Keratinocyte (primary cell): ENCODE measurements around the gene SEC14L3. TPM values are rescaled to one million over a fixed set of nuclear protein-coding genes. Genes with fewer than 3 reads are reported as not detected.

Experiments used
- DNase-seq: peaks from one replicate; pipeline ENCODE4 v3.0.0-alpha.2; 2011; ENCODE audit warnings: low read depth, missing footprints, low spot score
- FAIRE-seq: peaks from 2 replicates; lab custom pipeline; 2011; peaks lifted over from hg19 to GRCh38; lab: Jason Lieb, UNC
- H2AFZ ChIP-seq: 2 replicates; pipeline ENCODE4 v1.6.0; 2012; ENCODE audit warnings: low read length, control low read depth, inconsistent platforms; ENCODE audit not compliant: control insufficient read depth
- H3K27ac ChIP-seq: 2 replicates; pipeline ENCODE4 v1.5.1; 2011; ENCODE audit warnings: low read length; ENCODE audit not compliant: control insufficient read depth, insufficient read depth
- H3K27me3 ChIP-seq: 3 replicates; pipeline ENCODE4 v1.6.0; 2011; ENCODE audit warnings: low read length; ENCODE audit not compliant: control insufficient read depth, insufficient read depth; ENCODE audit errors: extremely low read depth
- H3K36me3 ChIP-seq, 2 experiments: 2 replicates in 1 of 2; 3 replicates in 1 of 2; pipeline ENCODE4 v1.5.1; 2011; ENCODE audit warnings: low read length in 2 of 2, mild to moderate bottlenecking in 1 of 2; ENCODE audit not compliant: control insufficient read depth in 2 of 2, insufficient read depth in 2 of 2; ENCODE audit errors: extremely low read depth in 1 of 2
- H3K4me1 ChIP-seq: 3 replicates; pipeline ENCODE4 v1.5.1; 2011; ENCODE audit warnings: low read length; ENCODE audit not compliant: control insufficient read depth, insufficient read depth; ENCODE audit errors: extremely low read depth
- H3K4me2 ChIP-seq: 3 replicates; pipeline ENCODE4 v1.6.0; 2011; ENCODE audit warnings: low read depth, low read length; ENCODE audit not compliant: control insufficient read depth, insufficient read depth; ENCODE audit errors: extremely low read depth
- H3K4me3 ChIP-seq, 3 experiments: fragments of 200-600 bp in 1 of 3; sonication (generic) in 1 of 3; 2 replicates in 2 of 3; 3 replicates in 1 of 3; pipeline ENCODE4 v1.5.1; 2011 to 2016; ENCODE audit warnings: low read length in 3 of 3, mild to moderate bottlenecking in 3 of 3, control low read depth in 2 of 3, inconsistent platforms in 1 of 3, low read depth in 1 of 3, mixed read lengths in 1 of 3, mixed run types in 1 of 3, moderate library complexity in 1 of 3; ENCODE audit not compliant: control insufficient read depth in 2 of 3, insufficient read depth in 2 of 3; ENCODE audit errors: extremely low read depth in 1 of 3
- H3K79me2 ChIP-seq: 2 replicates; pipeline ENCODE4 v1.6.0; 2012; ENCODE audit warnings: low read length; ENCODE audit not compliant: control insufficient read depth, insufficient read depth
- H3K9ac ChIP-seq: 3 replicates; pipeline ENCODE4 v1.6.0; 2011; ENCODE audit warnings: low read length; ENCODE audit not compliant: control insufficient read depth, insufficient read depth; ENCODE audit errors: extremely low read depth
- H3K9me1 ChIP-seq: 3 replicates; pipeline ENCODE4 v1.6.0; 2011; ENCODE audit warnings: low read length; ENCODE audit not compliant: control insufficient read depth, insufficient read depth; ENCODE audit errors: extremely low read depth
- H3K9me3 ChIP-seq: 2 replicates; pipeline ENCODE4 v1.5.1; 2012; ENCODE audit warnings: low read depth, low read length; ENCODE audit not compliant: control insufficient read depth
- H4K20me1 ChIP-seq: 3 replicates; pipeline ENCODE4 v1.6.0; 2011; ENCODE audit warnings: low read length; ENCODE audit not compliant: control insufficient read depth, insufficient read depth; ENCODE audit errors: extremely low read depth
- EZH2 ChIP-seq: IDR thresholded peaks from one replicate; pipeline ENCODE4 v1.6.1; 2012; ENCODE audit warnings: inconsistent platforms, mild to moderate bottlenecking, low read length, moderate library complexity
- dilution Hi-C: fragments of 300-500 bp; cut with MboI; formaldehyde crosslinking; loops from one replicate; pipeline ENCODE4 v1.7.0; 2020; ENCODE audit warnings: low sequenced_read_pairs; ENCODE audit not compliant: extremely low pct_ligation_motif_present
- polyA plus RNA-seq, 5 experiments: library from polyadenylated mRNA; depleted of rRNA in 3 of 5; stranded (reverse) in 3 of 5; stranded (forward) in 1 of 5; unstranded in 1 of 5; fragments of >200 nt; gene quantifications; 1 replicate in 1 of 5; 2 replicates in 3 of 5; 3 replicates in 1 of 5; pipeline versions ENCODE4 v1.2.1 to v1.2.3, GENCODE V29; 2011 to 2012; ENCODE audit warnings: missing spikeins in 2 of 5, low read depth in 1 of 5, low replicate concordance in 1 of 5
- TF ChIP-seq, protein P1 (sequence below), 3 experiments: IDR thresholded peaks in 1 of 3; conservative IDR thresholded peaks in 1 of 3; optimal IDR thresholded peaks in 1 of 3; 2 replicates in 2 of 3; 3 replicates in 1 of 3; pipeline versions ENCODE3 to v1.5.1; 2011; ENCODE audit warnings: low read length in 3 of 3, mild to moderate bottlenecking in 3 of 3, moderate library complexity in 2 of 3, control low read depth in 1 of 3, inconsistent platforms in 1 of 3; ENCODE audit not compliant: insufficient read depth in 2 of 3; ENCODE audit errors: extremely low read depth in 1 of 3

Gene SEC14L3
- polyA plus RNA-seq, 1 donor (not counting 4 experiments of a cell fraction or from before 2014, with no cell fraction given): not detected

GRCh38 chr22:30455075-30455840, 16.6 kb downstream of the SEC14L3 start:
- Histone ChIP-seq H3K9me3 (no peaks in the 10 kb centered on the region), H3K27ac (no peak overlapping the region), H3K9me1 (no peaks in the 10 kb centered on the region), H3K79me2 (no peaks in the 10 kb centered on the region), H3K4me3 (no peak overlapping the region), H3K9ac (no peak overlapping the region), H3K36me3 (no peaks in the 10 kb centered on the region), H3K4me2 (no peak overlapping the region), H2AFZ (no peak overlapping the region), H3K4me1 (no peaks in the 10 kb centered on the region), H4K20me1 (peaks cover 3% of the 10 kb centered on the region), H3K27me3 (no peaks in the 10 kb centered on the region)
- FAIRE-seq: no peak
- dilution Hi-C loops: no loop called here
- no peak for DNase-seq
- TF ChIP-seq EZH2: no peak
- TF ChIP-seq, protein P1, sequence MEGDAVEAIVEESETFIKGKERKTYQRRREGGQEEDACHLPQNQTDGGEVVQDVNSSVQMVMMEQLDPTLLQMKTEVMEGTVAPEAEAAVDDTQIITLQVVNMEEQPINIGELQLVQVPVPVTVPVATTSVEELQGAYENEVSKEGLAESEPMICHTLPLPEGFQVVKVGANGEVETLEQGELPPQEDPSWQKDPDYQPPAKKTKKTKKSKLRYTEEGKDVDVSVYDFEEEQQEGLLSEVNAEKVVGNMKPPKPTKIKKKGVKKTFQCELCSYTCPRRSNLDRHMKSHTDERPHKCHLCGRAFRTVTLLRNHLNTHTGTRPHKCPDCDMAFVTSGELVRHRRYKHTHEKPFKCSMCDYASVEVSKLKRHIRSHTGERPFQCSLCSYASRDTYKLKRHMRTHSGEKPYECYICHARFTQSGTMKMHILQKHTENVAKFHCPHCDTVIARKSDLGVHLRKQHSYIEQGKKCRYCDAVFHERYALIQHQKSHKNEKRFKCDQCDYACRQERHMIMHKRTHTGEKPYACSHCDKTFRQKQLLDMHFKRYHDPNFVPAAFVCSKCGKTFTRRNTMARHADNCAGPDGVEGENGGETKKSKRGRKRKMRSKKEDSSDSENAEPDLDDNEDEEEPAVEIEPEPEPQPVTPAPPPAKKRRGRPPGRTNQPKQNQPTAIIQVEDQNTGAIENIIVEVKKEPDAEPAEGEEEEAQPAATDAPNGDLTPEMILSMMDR (optimal IDR thresholded peaks at IDR 0.05 in 1 of 3, IDR thresholded peaks at IDR 0.05 in 1 of 3, conservative IDR thresholded peaks at IDR 0.05 in 1 of 3; ENCODE audit: extremely low read depth in 1 of 3, insufficient read depth in 2 of 3, low read length in 3 of 3): no peak

- H3K4me3 ChIP-seq: no peak overlapping the region
- DNase-seq (no peak), FAIRE-seq (no peak)
- no peaks in the 10 kb centered on the region for H3K79me2 ChIP-seq
- TF ChIP-seq EZH2: no peak
- TF ChIP-seq, protein P1 (optimal IDR thresholded peaks at IDR 0.05 in 1 of 3, IDR thresholded peaks at IDR 0.05 in 1 of 3, conservative IDR thresholded peaks at IDR 0.05 in 1 of 3; ENCODE audit: extremely low read depth in 1 of 3, insufficient read depth in 2 of 3, low read length in 3 of 3): peak in 1 of 3 experiments; percentile 9
- H4K20me1 ChIP-seq: no peaks in the 10 kb centered on the region
- dilution Hi-C loops: no loop called here
- no peak overlapping the region for H2AFZ ChIP-seq
- H3K4me2 ChIP-seq: no peak overlapping the region
- H3K9me1 ChIP-seq: no peaks in the 10 kb centered on the region
- H3K9me3 ChIP-seq: no peaks in the 10 kb centered on the region
- no peak overlapping the region for H3K27ac ChIP-seq
- H3K36me3 ChIP-seq: no peaks in the 10 kb centered on the region
- H3K4me1 ChIP-seq: no peaks in the 10 kb centered on the region
- no peak overlapping the region for H3K9ac ChIP-seq
- H3K27me3 ChIP-seq: no peaks in the 10 kb centered on the region
These were observed 17.9 kb downstream of the SEC14L3 start for GRCh38 chr22:30453731-30454510.
